HG02840 (cell line): Measurements from ENCODE around the gene LDHD.

Experiments
- ATAC-seq: cut with Tn5 transposase; IDR thresholded peaks from one replicate; pipeline ENCODE4 v1.9.1; 2021; ENCODE audit warnings: mild to moderate bottlenecking, moderate library complexity, moderate number of reproducible peaks; ENCODE audit not compliant: unreplicated experiment, low FRiP score

The LDHD gene

GRCh38 chr16:75064403-75065148 lies 52.0 kb downstream of the LDHD start:
- no peak for ATAC-seq

GRCh38 chr16:75063549-75064088 lies 53.0 kb downstream of the LDHD start:
- no peak for ATAC-seq

GRCh38 chr16:75062976-75063346 lies 53.6 kb downstream of the LDHD start:
- no peak for ATAC-seq

GRCh38 chr16:75062135-75062975 lies 54.2 kb downstream of the LDHD start:
- ATAC-seq = no peak
